Stimulated activated effector memory CD8-positive, alpha-beta T cell treated with anti-CD3 and anti-CD28 coated beads, Interleukin-12 subunit alpha, Interleukin-12 subunit beta, amount 100 ng/mL, for 72 hours (primary cell): ENCODE results near the gene LHB.
"Not testable (repeated sequence)": the region's sequence is repeated elsewhere in the genome, so short reads cannot be mapped to it uniquely, and the experiment has no call there.

Experiments
- ATAC-seq: fragments of 150-1000 bp; cut with Tn5 transposase; 2 replicates; pipeline ENCODE4 v1.10.0; 2021
- DNase-seq, 2 donors: peaks; one replicate each; pipeline ENCODE4 v3.0.0; 2021 to 2022; ENCODE audit warnings: low spot score in 2 of 2
- H3K27ac Mint-ChIP-seq: one replicate; pipeline ENCODE4 v1.8.0; 2022; ENCODE audit warnings: mild to moderate bottlenecking, mixed read lengths
- H3K36me3 Mint-ChIP-seq: one replicate; pipeline ENCODE4 v1.8.0; 2022; ENCODE audit warnings: mild to moderate bottlenecking, mixed read lengths
- H3K4me1 Mint-ChIP-seq: one replicate; pipeline ENCODE4 v1.8.0; 2022; ENCODE audit warnings: mixed read lengths
- H3K4me3 Mint-ChIP-seq: one replicate; pipeline ENCODE4 v1.8.0; 2022; ENCODE audit warnings: mild to moderate bottlenecking, mixed read lengths
- H3K9me3 Mint-ChIP-seq: one replicate; pipeline ENCODE4 v1.8.0; 2022; ENCODE audit warnings: mixed read lengths

The LHB gene

DNA sequence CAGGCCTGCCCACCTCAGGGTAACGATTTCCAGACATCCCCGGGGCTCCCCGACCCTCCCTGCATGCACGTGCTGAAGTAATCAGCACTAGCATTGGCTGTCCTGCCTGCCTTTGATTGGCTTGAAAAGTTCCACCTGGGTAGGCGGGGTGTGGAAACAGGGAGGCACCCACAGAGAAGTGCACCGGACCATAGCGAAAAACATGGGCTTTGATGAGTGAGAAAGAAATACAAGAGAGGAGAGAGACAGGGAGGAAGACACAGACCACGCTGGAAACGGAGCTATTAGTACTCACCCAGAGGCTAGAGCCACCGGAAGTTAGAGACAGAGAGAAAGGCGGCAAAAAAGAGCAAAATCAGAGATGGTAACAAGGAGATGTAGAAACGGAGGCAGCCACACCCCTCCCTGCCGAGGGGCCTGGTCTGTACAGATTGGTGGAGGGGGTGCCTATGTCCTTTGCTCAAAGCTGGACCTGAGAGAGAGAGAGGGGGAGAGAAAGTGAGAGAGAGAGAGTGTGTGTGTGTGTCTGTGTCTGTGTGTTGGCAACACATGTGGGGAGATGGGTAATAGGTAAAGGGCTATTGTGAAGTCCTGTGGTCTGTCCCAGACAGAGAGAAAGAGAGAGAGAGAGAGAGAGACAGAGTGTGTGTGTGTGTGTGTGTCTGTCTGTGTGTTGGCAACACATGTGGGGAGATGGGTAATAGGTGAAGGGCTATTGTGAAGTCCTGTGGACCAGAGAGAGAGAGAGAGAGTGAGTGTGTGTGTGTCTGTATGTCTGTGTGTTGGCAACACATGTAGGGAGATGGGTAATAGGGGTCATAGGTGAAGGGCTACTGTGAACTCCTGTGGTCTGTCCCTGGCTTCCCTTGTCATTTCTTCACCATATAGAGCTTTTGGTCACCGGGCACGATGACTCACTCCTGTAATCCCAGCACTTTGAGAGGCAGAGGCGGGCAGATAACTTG, 4.3 kb upstream of the LHB start:
- Mint-ChIP-seq H3K4me3 (peak overlapping the region; percentile 1), H3K36me3 (no peaks in the 10 kb centered on the region), H3K4me1 (peaks cover 31% of the 10 kb centered on the region), H3K9me3 (no peaks in the 10 kb centered on the region), H3K27ac (peak overlapping the region; percentile 7)
- peak; percentile 47 for ATAC-seq
- no peak for DNase-seq

DNA sequence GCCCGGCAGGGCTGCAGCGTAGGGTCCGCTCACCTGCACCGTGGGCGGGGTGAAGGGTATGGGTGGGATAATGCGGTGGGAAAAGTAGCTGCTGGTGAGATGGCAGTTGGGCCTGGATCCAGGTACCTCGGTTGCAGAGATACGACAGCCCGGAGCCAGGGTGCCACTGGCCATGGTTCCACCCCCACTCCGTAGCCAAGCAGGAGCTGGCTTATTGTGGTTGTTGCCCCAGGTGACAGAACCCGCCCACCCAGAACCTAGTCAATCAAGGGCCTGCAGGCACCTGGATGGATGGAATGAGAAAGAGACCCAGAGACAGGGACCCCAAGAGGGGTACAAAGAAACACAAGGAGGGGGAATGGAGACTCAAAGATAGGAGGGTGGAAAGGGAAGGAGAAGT, 3.5 kb upstream of the LHB start:
- Mint-ChIP-seq H3K27ac (no peak overlapping the region), H3K4me1 (peaks cover 31% of the 10 kb centered on the region), H3K36me3 (peaks cover 5% of the 10 kb centered on the region), H3K4me3 (peak overlapping the region; percentile 84), H3K9me3 (no peaks in the 10 kb centered on the region)
- DNase-seq (no peak), ATAC-seq (no peak)

DNA sequence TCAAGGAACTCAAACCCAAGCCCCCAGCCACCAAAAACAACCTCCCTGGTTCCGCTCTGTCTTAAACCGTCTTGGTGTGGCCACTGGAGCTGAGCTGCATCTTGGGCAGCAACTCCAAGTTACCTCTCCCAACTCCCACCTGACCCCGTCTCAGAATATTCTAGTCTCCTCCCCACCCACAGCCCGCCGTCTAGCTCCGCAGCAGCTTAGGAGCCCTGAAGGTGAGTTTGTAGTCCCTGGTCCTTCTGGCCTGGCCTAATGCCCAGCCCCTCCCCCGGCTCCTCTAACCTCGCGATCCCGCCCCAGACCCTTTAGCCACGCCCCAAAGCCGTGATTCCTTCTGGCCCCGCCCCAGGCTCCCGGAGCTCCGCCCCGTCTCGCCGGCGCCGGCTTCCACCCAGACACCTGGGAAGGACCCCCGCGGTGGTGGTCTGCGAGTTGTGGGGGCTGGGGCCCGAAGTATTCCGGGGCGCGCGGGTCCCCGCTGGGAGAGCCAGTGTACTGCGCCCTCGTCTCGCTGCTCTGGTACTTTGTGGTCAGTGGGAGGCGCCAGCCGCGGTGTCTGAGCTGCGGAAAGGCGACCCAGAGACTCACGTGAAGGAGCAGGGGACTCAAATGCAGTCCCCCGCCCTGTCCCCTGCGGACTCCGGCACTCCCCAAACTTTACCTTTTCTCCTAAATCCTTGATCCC, 2.5 kb upstream of the LHB start:
- Mint-ChIP-seq H3K27ac (peak overlapping the region; percentile 27), H3K9me3 (no peaks in the 10 kb centered on the region), H3K36me3 (peaks cover 9% of the 10 kb centered on the region), H3K4me1 (peaks cover 31% of the 10 kb centered on the region), H3K4me3 (peak overlapping the region; percentile 84)
- peak; percentile 60 to 83 for DNase-seq
- peak; percentile 49 for ATAC-seq

DNA sequence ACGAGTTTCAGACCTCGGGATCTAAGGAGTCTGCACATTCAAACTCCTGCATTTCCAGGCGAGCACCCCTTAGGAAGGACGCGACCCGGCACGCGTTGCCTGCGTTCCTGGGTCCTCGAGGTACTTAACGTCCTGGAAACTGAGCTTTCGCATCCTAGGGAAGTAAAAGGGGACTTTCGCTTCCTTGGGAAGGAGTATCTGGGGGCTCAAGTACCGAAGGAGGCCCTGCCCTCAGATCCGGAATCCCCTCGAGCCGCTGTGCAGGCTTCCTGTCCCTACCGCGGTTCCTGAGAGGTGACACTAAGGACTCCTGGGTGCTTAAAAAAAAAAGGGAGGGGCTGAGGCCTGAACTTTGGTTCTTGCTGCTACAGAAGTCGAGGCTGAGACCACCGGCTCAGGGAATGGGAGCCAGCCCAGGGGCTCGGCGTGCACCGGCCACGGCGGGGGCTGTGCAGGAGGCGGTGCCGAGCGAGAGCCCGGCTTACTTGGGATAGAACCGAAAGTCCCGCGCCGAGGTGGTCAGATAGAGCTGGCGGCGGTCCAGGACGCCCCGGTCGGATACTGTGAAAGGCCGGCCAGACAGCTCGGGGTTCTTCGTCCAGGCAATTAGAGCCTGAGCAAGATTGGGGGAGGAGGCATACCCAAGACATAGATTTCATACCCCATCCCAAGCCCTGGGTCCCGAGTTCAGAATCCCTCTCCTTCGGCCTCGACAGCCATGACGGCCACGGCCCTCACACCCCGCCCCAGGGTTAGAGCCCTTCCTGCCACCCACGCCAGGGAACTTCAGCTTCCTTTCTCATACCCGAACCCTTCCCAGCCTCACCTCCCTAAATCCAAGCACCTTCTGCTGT, 1.7 kb upstream of the LHB start:
- DNase-seq = peak in 1 of 2 donors; percentile 56
- Mint-ChIP-seq H3K4me1 (peaks cover 31% of the 10 kb centered on the region), H3K36me3 (peaks cover 14% of the 10 kb centered on the region), H3K4me3 (peak overlapping the region; percentile 84), H3K27ac (peak overlapping the region; percentile 27)
- not testable (repeated sequence) for ATAC-seq, H3K9me3 Mint-ChIP-seq

DNA sequence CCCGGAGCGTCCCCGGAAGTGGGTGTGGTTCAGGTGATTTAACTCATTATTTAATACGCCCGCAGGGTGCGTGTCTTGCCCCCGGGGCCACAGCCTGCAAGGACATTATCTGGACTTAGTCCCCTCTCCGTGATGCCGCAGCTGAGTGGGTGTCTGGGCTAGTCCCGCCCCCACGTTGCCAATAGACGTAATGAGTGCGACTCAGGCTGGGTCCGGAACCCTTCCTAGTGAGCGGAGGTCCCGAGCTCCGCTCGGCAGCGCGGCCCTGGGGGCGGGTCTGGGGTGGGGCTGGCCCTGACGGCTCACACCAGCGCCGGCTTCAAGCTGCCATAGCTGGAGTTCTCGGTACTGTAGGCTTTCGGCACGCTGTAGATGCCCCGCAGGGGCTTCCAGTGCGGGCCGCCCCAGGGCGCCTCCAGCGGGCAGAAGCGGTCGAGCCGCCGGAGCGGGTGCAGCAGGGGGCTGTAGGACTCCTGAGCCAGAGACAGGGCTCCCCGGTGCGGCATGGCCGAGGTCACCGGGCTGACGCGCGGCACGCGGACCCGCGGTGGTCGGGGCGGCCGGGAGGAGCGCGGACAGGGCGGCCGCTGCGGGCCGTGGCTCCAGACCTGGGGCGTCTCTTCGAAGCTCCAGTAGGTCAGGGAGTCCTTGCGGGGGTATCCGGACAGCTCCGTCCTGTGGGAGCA, 918 bp upstream of the LHB start:
- Mint-ChIP-seq H3K36me3 (peaks cover 21% of the 10 kb centered on the region), H3K4me1 (peaks cover 31% of the 10 kb centered on the region), H3K9me3 (no peaks in the 10 kb centered on the region), H3K27ac (no peak overlapping the region), H3K4me3 (peak overlapping the region; percentile 84)
- DNase-seq = peak; percentile 55 to 82
- ATAC-seq = peak; percentile 82

DNA sequence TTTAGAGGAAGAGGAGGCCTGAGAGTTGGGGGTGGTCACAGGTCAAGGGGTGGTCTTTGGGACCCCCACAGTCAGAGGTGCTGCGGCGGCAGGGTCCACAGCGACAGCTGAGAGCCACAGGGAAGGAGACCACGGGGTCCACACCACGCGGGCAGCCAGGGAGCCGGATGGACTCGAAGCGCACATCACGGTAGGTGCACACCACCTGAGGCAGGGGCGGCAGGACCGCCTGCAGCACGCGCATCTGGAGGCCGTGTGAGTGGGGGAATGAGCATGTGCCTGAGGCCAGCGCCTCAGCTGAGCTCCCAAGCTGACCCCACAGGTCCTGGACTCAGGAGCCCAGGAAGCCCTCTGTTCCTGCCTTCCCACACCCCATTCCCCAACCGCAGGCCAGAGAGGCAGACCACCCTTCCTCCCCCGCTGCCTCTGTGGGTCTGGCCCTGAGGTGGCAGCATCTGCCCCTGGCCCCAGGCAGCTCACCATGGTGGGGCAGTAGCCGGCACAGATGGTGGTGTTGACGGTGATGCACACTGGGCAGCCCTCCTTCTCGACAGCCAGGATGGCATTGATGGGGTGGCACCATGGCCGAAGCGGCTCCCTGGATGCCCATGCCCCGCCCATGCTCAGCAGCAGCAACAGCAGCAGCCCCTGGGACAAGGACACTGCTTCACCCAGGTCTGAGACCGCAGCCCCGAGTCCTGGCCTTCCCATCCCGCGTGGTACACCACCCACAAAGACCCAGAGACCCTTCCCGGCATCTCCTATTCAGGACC, 638 bp downstream of the LHB start:
- Mint-ChIP-seq H3K36me3 (peaks cover 29% of the 10 kb centered on the region), H3K27ac (peak overlapping the region; percentile 43), H3K4me1 (peaks cover 25% of the 10 kb centered on the region), H3K9me3 (no peaks in the 10 kb centered on the region), H3K4me3 (no peak overlapping the region)
- no peak for DNase-seq
- no peak for ATAC-seq

DNA sequence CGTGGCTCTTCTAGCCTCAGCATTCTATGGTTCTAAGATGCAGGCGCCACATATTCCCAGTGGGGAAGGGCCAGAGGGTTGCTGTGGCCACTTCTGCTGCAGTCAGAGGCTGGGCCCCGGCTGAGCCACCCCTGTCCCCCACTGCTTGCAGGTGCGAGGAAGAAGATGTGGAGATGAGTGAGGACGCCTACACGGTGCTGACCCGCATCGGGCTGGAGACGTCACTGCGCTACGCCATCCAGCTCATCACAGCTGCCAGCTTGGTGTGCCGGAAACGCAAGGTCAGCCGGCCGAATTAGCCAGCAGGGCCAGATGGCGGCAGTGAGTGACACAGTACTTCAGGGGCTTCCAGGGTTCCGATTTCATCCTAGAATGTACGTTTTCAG, 2.0 kb downstream of the LHB start:
- Mint-ChIP-seq H3K4me3 (no peak overlapping the region), H3K4me1 (peaks cover 13% of the 10 kb centered on the region), H3K36me3 (peaks cover 42% of the 10 kb centered on the region), H3K9me3 (no peaks in the 10 kb centered on the region), H3K27ac (no peak overlapping the region)
- no peak for ATAC-seq
- DNase-seq = no peak

DNA sequence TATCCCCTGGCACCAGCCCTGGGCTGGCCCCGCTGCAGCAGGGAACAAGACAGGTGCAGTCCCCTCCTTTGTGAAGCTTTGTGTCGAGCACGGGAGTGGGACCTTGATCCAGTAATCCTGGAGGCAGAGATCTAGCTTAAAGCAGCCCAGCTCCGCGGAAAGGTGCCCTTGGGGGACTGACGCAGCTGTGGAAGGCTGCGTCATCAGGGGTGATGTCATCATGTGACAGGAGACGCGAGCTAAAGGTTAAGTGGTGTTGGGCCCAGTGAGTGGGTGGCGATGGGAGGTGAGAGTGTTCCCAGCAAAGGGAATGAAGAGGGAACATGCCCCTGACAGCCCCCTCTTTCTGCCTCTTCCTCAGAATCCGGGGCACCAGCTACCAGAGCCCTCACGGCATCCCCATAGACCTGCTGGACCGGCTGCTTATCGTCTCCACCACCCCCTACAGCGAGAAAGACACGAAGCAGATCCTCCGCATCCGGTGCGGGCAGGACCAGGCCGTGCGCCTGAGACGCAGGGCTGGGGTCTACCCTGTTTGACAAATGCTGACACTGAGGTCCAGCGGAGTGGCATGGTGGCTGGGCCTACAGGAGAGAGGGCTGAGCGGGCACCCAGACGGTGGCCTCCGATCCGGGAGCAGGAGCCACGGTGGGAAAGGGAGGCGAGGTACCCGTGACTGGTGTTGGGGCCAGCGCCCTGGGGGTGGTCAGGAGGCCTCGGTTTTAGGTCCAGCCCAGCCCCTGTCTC, 2.6 kb downstream of the LHB start:
- H3K4me1 Mint-ChIP-seq = peaks cover 10% of the 10 kb centered on the region
- H3K27ac Mint-ChIP-seq = no peak overlapping the region
- no peak for DNase-seq
- ATAC-seq = no peak
- H3K9me3 Mint-ChIP-seq = no peaks in the 10 kb centered on the region
- H3K4me3 Mint-ChIP-seq = no peak overlapping the region
- H3K36me3 Mint-ChIP-seq = peaks cover 47% of the 10 kb centered on the region

DNA sequence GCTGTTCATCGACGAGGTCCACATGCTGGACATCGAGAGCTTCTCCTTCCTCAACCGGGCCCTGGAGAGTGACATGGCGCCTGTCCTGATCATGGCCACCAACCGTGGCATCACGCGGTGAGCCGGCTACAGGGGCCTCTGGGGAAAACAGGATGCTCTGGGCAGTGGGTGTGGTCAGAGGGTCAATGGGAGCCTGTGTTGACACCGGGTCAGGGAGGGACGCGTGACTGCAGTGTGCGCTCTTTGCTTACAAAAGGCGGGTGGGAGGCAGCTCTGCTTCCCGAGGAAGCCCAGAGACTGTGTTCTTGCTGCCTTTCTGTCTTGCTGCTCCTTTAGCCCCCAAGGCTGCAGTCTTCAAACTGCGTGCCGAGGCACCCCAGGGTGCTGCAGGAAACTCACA, 5.7 kb downstream of the LHB start:
- H3K9me3 Mint-ChIP-seq = no peaks in the 10 kb centered on the region
- H3K27ac Mint-ChIP-seq = no peak overlapping the region
- no peak for DNase-seq
- no peak overlapping the region for H3K4me3 Mint-ChIP-seq
- peaks cover 77% of the 10 kb centered on the region for H3K36me3 Mint-ChIP-seq
- no peaks in the 10 kb centered on the region for H3K4me1 Mint-ChIP-seq
- no peak for ATAC-seq

DNA sequence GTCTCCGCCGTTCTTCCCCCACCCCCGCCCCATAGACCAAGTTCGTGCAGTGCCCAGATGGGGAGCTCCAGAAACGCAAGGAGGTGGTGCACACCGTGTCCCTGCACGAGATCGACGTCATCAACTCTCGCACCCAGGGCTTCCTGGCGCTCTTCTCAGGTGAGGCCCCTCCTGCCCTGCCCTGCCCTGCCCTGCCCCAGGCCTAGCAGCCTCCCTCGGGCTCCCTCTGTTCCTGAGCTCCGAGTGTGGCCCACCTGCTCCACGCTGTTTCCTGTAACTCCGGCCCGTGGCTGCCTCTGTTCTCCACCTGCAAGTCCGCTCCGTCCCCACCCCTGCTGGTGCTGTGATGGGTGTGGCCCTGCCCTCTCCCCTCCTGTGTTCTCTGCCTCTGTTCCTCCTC, 6.4 kb downstream of the LHB start:
- Mint-ChIP-seq H3K36me3 (peaks cover 79% of the 10 kb centered on the region), H3K4me1 (no peaks in the 10 kb centered on the region), H3K4me3 (no peak overlapping the region), H3K27ac (no peak overlapping the region), H3K9me3 (no peaks in the 10 kb centered on the region)
- no peak for DNase-seq
- no peak for ATAC-seq

DNA sequence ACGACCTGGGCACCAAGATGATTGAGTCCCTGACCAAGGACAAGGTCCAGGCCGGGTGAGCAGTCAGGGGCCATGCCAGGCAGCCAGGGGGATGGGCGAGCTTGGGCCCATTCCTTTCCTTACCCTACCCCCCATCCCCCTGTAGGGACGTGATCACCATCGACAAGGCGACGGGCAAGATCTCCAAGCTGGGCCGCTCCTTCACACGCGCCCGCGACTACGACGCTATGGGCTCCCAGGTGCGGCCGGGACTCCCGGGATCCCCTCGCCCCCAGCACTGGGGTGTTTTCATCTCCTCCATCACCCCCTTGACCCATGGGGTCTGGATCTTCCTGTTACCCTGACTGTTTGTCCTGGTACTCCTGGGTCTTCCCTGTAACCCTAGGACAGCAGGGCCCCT, 7.1 kb downstream of the LHB start:
- no peak for DNase-seq
- H3K27ac Mint-ChIP-seq = no peak overlapping the region
- ATAC-seq = no peak
- H3K9me3 Mint-ChIP-seq = no peaks in the 10 kb centered on the region
- H3K4me1 Mint-ChIP-seq = no peaks in the 10 kb centered on the region
- no peak overlapping the region for H3K4me3 Mint-ChIP-seq
- H3K36me3 Mint-ChIP-seq = peaks cover 84% of the 10 kb centered on the region

DNA sequence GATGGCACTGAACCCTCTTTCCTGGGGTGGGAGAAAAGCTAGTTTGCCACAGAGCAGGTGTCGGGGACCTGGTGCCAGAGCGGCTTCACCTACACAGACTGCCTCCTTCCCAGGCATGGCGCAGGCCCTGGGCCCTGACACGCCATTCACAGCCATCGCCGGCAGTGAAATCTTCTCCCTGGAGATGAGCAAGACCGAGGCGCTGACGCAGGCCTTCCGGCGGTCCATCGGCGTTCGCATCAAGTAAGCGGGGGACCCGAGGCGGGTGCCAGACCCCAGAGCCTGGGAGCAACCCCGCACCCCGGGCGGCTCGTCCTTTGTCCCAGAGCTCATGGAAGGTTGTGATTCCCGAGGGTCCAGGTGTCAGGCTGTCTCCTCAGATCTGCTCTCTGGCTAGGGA, 10.0 kb downstream of the LHB start:
- no peak for ATAC-seq
- Mint-ChIP-seq H3K9me3 (no peaks in the 10 kb centered on the region), H3K4me3 (no peak overlapping the region), H3K36me3 (peaks cover 96% of the 10 kb centered on the region), H3K4me1 (no peaks in the 10 kb centered on the region), H3K27ac (no peak overlapping the region)
- DNase-seq = no peak

DNA sequence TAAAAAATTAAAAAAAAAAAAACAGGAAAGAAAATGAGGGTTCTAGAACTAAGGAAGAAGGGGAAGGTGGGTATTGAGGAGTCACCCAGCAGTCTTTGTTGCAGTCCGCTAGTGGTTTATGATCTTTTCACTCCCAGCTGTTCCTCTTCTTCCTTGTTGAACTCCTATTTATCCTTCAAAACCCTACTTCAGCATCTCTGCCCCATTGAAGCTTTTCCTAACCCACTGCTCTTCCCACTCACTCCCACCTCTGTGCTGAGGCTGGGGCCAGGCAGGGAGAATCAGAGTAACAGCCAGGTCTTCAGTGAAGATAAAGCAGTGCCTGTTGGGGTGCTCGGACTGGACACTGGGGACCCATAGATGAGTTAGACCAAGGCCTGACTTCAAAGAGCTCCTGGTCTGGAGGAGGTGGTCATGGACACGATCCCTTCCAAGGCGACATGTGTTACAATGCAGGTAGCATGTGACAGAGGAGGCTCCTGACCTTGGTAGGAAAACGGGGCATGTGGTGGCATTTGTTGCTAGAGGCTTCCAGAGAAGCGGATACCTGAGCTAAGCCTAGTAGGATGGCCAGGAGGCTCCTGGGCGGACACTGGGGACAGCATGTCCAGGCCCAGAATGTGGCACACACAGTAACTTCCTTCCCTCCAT, 11.8 kb downstream of the LHB start:
- H3K36me3 Mint-ChIP-seq = peaks cover 98% of the 10 kb centered on the region

More for the DNA sequence above, 11.8 kb downstream of the LHB start:
- ATAC-seq (no peak), DNase-seq (no peak)
- no peak overlapping the region for H3K27ac Mint-ChIP-seq
- no peaks in the 10 kb centered on the region for H3K4me1 Mint-ChIP-seq
- H3K9me3 Mint-ChIP-seq = no peaks in the 10 kb centered on the region
- no peak overlapping the region for H3K4me3 Mint-ChIP-seq
